Ectodermal cell (in vitro differentiated cells): ENCODE results near the gene SYS1.

Experiments used
- H3K27ac ChIP-seq: 2 replicates; pipeline ENCODE4 v1.7.0; 2013; ENCODE audit warnings: mild to moderate bottlenecking, low read depth, low read length; ENCODE audit not compliant: insufficient read depth, poor library complexity, severe bottlenecking
- H3K27me3 ChIP-seq: 2 replicates; pipeline ENCODE4 v1.7.0; 2013; ENCODE audit warnings: mild to moderate bottlenecking, low read length; ENCODE audit not compliant: insufficient read depth, control insufficient read depth, poor library complexity, severe bottlenecking
- H3K36me3 ChIP-seq: one replicate; pipeline ENCODE4 v1.7.0; 2013; ENCODE audit warnings: low read length; ENCODE audit not compliant: control insufficient read depth, insufficient read depth
- H3K4me1 ChIP-seq: one replicate; pipeline ENCODE4 v1.7.0; 2013; ENCODE audit warnings: low read length; ENCODE audit not compliant: control insufficient read depth, insufficient read depth
- H3K4me3 ChIP-seq: 2 replicates; pipeline ENCODE4 v1.7.0; 2013; ENCODE audit warnings: low read depth, low read length, control low read depth; ENCODE audit not compliant: insufficient read depth
- H3K9me3 ChIP-seq: 2 replicates; pipeline ENCODE4 v1.7.0; 2013; ENCODE audit warnings: mild to moderate bottlenecking, low read length, moderate library complexity; ENCODE audit not compliant: control insufficient read depth
- WGBS, 2 experiments: methylation state at CpG; one replicate each; pipeline ENCODE4 v1.1.7; 2013; ENCODE audit warnings: missing lambda C conversion rate in 2 of 2; 5-methylcytosine and 5-hydroxymethylcytosine counted together

SYS1 gene

DNA sequence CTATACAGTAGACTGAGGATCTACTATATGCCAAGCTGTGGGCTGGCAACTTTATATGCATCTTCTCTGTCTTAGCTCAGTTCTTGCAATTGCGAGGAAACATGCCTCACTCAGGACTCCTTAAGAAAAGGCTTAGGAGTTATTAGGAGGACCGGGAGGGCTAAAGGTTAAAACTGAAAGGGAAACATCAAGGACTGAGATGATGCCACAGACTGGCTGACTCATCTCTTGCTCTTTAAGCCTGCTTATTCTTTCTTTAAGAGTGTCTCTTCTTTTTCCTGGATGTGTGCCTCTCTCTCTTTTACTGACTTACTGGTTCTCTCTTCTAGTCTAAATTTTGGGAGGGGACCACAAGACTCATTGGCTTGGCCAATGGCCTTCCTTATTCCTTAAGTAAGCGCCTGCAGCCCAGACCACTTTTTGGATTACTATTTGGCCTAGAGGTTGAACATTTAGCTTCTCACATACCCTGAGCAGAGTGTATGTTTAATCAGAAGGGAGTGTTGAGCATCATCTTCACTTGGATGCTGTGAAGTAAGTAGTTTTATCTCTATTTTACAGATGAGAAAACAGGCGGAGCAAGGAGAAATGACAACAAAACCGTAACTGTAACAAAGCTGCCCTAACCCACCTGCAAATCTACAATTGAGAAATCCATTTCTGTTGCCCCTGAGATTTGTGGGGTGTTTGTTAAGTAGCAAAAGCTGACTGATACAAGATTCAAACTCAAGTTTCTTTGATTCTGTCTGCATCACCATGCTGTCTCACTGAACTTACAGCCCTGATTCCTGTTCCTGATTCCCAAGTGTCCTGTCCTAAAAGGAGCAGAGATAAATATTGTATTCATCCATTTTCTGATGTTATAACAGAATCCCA, 7.5 kb upstream of the SYS1 start:
- no peaks in the 10 kb centered on the region for H3K36me3 ChIP-seq
- no peak overlapping the region for H3K4me3 ChIP-seq
- H3K4me1 ChIP-seq = no peaks in the 10 kb centered on the region
- 69 to 73% methylated on average over 5 of the region's 5 CpGs for WGBS, 2 experiments
- H3K9me3 ChIP-seq = no peaks in the 10 kb centered on the region
- no peak overlapping the region for H3K27ac ChIP-seq
- no peaks in the 10 kb centered on the region for H3K27me3 ChIP-seq

DNA sequence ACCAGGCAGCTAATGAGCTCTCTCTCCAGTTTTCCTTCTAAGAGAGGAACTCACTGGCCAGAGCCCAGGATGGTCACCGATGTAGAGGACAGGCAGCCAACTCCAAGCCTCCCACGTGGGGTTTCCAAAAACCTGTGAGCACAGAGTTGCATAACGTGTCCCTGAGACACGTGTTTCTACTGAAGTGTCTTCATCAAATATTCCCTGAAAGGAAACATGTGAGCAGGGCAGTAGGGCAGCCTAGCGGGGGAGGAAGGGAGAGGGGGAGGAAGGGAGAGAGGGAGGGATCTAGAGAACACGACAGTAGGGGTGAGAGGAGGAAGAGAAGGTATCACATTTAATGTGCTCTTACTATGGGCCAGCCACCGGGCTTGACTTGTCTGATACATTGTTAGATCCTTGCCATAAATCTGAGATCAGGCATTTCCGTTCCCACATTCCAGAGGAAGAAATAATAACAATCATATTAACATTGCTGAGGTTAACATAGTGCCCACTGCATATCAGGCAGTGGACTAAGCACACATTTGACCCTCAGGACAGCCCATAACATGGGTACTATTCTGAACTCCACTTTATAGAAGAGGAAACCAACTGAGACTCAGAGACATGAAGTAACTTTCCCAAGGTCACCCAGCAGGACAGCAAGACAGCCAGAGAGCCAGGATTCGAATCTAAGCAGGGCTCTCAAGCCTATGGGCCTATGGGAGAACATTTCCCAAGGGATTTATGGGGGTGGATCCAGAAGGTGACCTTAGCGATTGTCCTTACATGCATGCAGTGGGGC, 4.5 kb upstream of the SYS1 start:
- H3K36me3 ChIP-seq = no peaks in the 10 kb centered on the region
- WGBS, 2 experiments = 65 to 70% methylated on average over 10 of the region's 10 CpGs
- no peaks in the 10 kb centered on the region for H3K27me3 ChIP-seq
- no peak overlapping the region for H3K27ac ChIP-seq
- H3K4me3 ChIP-seq = no peak overlapping the region
- no peaks in the 10 kb centered on the region for H3K4me1 ChIP-seq
- no peaks in the 10 kb centered on the region for H3K9me3 ChIP-seq

DNA sequence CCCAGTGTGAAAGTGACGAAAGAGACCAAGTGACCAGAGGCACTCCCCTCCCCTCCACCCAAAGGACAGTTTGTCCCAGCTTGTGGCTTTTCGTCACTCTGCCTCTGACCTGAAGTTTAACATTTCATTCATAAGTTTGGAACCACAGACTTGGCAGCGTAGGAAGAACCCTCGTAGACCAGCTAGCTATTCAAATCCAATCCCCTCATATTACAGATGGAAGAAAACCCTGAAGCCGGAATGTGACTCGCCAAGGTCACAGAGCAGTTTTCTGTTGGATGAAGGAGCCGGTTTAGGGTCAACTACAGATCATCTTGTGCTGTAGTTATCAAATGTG, 3.9 kb upstream of the SYS1 start:
- Histone ChIP-seq H3K9me3 (no peaks in the 10 kb centered on the region), H3K36me3 (no peaks in the 10 kb centered on the region), H3K4me3 (no peak overlapping the region), H3K27ac (no peak overlapping the region), H3K4me1 (peaks cover 3% of the 10 kb centered on the region), H3K27me3 (no peaks in the 10 kb centered on the region)
- 93 to 94% methylated on average over 7 of the region's 7 CpGs for WGBS, 2 experiments

DNA sequence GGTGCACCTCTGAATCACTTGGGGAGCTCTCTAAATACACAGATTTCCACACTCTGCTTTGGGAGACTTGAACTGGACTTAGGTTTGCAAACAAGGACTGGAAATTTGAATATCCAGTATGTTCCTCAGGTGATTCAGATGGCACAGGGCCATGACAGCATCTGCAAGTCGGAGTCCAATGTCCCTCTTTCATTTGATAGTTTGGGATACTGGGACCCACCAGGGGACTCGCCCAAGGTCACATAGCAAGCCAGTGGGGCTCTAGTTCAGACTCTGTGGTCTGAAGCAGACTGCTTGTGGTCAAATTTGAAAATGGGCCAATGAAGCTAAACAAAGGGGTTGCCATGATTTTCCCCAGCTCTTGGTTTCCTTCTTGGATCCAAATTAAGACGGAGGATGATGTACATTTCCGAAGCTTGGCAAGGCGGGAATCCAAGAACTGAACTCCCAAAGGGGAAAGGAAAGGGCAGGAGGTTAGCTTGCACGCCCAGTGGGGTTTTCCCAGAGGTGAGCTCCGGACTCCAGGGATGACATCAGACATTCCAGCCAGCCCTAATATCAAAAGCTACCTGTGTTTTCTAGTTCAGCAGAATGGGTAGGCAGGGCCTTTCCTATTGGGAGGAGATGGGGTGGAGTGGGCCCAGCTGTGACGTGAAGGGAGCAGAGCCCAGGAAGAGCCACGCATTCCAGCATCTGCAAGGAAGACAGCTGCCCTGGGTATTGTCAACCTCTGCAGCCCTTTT, 3.4 kb upstream of the SYS1 start:
- H3K36me3 ChIP-seq = no peaks in the 10 kb centered on the region
- H3K4me3 ChIP-seq = no peak overlapping the region
- no peaks in the 10 kb centered on the region for H3K27me3 ChIP-seq
- H3K9me3 ChIP-seq = no peaks in the 10 kb centered on the region
- H3K4me1 ChIP-seq = peaks cover 5% of the 10 kb centered on the region
- 80 to 84% methylated on average over 9 of the region's 9 CpGs for WGBS, 2 experiments
- no peak overlapping the region for H3K27ac ChIP-seq

DNA sequence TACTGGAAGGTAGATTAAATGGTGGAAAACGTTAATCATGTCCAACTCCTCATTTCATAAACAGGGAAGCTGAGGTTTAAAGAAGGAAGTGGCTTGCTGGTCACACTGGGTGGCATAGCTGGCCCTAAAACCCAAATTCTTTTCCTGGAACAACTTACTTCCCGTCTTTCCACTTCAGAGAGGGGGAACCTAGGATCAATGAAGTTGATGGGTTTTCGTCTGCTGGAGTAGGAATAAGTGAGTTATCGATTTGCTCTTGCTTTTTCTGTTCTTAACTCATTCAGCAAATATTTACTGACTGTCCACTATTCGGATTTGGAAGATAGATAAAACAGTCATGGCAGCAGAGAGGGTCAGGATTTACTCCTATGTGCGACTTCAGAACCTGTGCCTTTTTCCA, 1.2 kb upstream of the SYS1 start:
- H3K36me3 ChIP-seq = no peaks in the 10 kb centered on the region
- H3K9me3 ChIP-seq = no peaks in the 10 kb centered on the region
- H3K4me1 ChIP-seq = peaks cover 5% of the 10 kb centered on the region
- no peak overlapping the region for H3K4me3 ChIP-seq
- WGBS, 2 experiments = 92 to 97% methylated on average over 5 to 6 of the region's 6 CpGs
- H3K27ac ChIP-seq = no peak overlapping the region
- H3K27me3 ChIP-seq = no peaks in the 10 kb centered on the region

DNA sequence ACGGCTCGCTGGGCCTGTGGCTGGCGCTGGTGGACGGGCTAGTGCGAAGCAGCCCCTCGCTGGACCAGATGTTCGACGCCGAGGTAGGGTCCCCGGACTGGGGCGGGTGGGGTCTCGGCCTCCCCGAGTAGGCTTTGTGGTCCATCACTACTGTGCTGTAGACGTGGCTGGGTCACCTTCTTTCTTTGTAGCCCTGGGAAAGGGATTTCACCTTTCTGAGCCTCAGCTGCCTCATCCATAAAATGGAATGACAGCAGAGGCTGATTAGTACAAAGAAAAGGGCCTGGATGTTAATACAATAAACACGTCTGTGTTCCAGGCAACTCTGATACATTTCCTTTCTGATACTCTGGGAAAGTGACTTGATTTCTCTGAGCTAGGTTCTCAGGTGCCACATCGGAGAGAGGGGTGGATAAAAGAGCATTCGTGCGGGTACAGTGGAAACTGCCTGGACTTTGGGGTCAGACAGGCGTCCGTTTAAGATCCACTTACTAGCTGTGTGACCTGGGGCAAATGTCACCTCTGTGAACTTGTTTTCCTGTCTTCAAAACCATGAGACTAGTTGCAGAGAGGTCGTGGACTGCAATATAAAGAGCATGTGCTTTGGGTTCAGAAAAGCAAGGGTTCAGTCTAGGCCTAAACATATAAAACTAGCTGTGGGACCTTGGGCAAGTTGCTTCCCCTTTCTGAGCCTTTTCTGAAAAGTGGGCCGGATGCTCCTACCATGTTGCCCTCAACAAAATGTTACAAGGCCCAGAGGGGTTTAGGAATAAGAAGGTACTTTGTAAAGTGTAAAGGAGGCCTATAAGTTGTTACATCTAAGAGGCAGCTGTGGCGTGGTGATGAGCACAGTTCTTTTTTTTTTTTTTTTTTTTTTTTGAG, 896 bp downstream of the SYS1 start:
- Histone ChIP-seq H3K4me1 (peaks cover 5% of the 10 kb centered on the region), H3K36me3 (peaks cover 5% of the 10 kb centered on the region), H3K9me3 (no peaks in the 10 kb centered on the region), H3K4me3 (peak overlapping the region; percentile 84), H3K27me3 (no peaks in the 10 kb centered on the region), H3K27ac (peak overlapping the region; percentile 71)
- 31 to 33% methylated on average over 22 to 23 of the region's 23 CpGs for WGBS, 2 experiments

DNA sequence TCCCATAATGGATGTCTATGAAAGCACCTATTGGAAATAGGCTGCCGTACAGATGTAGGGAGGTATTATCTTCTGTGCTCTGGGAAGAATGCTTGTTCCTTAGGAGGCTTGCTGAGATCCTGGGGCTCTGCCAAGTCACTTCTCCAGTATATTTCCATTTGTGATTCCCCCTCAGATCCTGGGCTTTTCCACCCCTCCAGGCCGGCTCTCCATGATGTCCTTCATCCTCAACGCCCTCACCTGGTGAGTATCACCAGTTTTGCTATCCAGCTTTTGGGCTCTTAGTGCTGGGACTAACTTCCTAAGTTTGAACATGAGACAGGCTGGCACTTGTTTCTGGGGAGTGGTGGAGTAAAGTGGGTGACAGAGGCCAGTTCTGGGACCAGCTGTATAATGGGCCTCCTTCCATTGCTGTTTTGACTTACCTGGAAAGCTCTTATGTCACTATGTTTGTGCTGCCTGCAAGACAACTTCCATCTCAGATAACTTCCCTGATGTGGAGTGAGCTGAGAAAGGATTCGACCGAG, 2.6 kb downstream of the SYS1 start:
- 90 to 97% methylated on average over 5 of the region's 5 CpGs for WGBS, 2 experiments
- Histone ChIP-seq H3K4me3 (no peak overlapping the region), H3K27ac (no peak overlapping the region)

DNA sequence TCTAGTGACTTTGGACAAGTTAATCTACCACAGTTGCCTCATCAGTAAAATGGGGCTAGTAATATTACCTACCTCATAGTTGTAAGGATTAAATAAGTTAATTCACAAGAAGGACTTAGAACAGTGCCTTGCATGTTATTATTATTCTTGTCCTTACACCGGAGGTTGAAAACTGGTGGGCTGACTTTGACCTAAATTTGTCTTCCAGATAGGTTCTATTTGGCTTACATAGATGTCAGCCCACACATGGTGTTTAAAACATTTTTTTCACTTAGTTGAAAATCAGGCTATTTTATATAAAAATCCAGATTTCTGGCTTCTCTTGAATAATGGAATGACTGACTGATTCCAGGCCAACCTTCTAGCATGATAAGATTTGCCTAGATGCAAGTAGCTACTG, 3.2 kb downstream of the SYS1 start:
- Histone ChIP-seq H3K4me1 (peaks cover 5% of the 10 kb centered on the region), H3K9me3 (no peaks in the 10 kb centered on the region), H3K27me3 (no peaks in the 10 kb centered on the region), H3K36me3 (peaks cover 5% of the 10 kb centered on the region), H3K4me3 (no peak overlapping the region), H3K27ac (no peak overlapping the region)
- 94 to 100% methylated on average over 1 of the region's 1 CpG for WGBS, 2 experiments

More for the DNA sequence above, 2.6 kb downstream of the SYS1 start:
- no peaks in the 10 kb centered on the region for H3K9me3 ChIP-seq
- H3K27me3 ChIP-seq = no peaks in the 10 kb centered on the region
- H3K36me3 ChIP-seq = peaks cover 5% of the 10 kb centered on the region
- H3K4me1 ChIP-seq = peaks cover 5% of the 10 kb centered on the region

DNA sequence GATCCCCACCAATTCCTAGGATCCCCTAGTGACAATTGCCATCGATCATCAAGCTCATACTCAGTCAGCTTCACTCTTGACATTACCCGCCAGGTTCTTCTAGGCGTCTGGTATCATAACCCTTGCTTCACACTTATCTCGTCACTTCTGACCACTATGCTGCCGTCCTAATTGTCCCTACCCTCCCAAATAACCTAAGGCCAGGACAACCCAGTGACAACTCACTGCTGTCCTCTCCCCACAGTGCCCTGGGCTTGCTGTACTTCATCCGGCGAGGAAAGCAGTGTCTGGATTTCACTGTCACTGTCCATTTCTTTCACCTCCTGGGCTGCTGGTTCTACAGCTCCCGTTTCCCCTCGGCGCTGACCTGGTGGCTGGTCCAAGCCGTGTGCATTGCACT, 3.7 kb downstream of the SYS1 start:
- H3K27me3 ChIP-seq = no peaks in the 10 kb centered on the region
- H3K27ac ChIP-seq = no peak overlapping the region
- H3K4me1 ChIP-seq = peaks cover 5% of the 10 kb centered on the region
- no peak overlapping the region for H3K4me3 ChIP-seq
- no peaks in the 10 kb centered on the region for H3K9me3 ChIP-seq
- WGBS, 2 experiments = 88 to 91% methylated on average over 11 of the region's 11 CpGs
- H3K36me3 ChIP-seq = peaks cover 5% of the 10 kb centered on the region
